Measurements from ENCODE around the gene ST6GALNAC6.

GRCh38 chr9:127862075-127863011 is 37.1 kb downstream of the ST6GALNAC6 start:
- TF ChIP-seq EZH2 (IDR thresholded peaks at IDR 0.05; ENCODE audit: borderline replicate concordance, insufficient read depth, low read depth, low read length, poor library complexity, severe bottlenecking) (no peak), CTCF (IDR thresholded peaks at IDR 0.05) (no peak)

Measured in B cell (primary cell).